AG04449 (cell line): ENCODE measurements around the gene SDK1.

ENCODE experiments used
- CTCF ChIA-PET: fragments of 350-600 bp; formaldehyde crosslinking; extraction: SDS; loops from one replicate; lab custom pipeline; 2021; ENCODE audit warnings: antibody characterized with exemption; lab: Yijun Ruan, JAX
- POLR2A ChIA-PET: fragments of 400-600, 350-600 bp; formaldehyde crosslinking; extraction: SDS; loops from one replicate; lab custom pipeline; 2020; ENCODE audit warnings: antibody characterized with exemption, inconsistent platforms; lab: Yijun Ruan, JAX
- DNase-seq: peaks from one replicate; pipeline ENCODE4 v3.0.0-alpha.2; 2010; ENCODE audit warnings: low read depth, low spot score
- H3K4me3 ChIP-seq: 2 replicates; pipeline ENCODE4 v1.5.1; 2011; ENCODE audit warnings: low read depth, mild to moderate bottlenecking, control low read depth, low read length
- CTCF ChIP-seq: IDR thresholded peaks from one replicate; pipeline ENCODE4 v1.5.1; 2011; ENCODE audit warnings: mild to moderate bottlenecking, moderate library complexity, low read length, control low read depth, inconsistent platforms; ENCODE audit not compliant: insufficient read depth; ENCODE audit errors: missing control alignments

Gene SDK1

GRCh38 chr7:4163565-4164203 lies 862.6 kb downstream of the SDK1 start:
- POLR2A ChIA-PET = no interaction called here
- no peak for DNase-seq
- H3K4me3 ChIP-seq = no peak overlapping the region
- no peak for TF ChIP-seq CTCF
- CTCF ChIA-PET = no interaction called here

GRCh38 chr7:4164556-4164955 lies 863.5 kb downstream of the SDK1 start:
- no peak for DNase-seq
- ChIA-PET POLR2A (no interaction called here), CTCF (no interaction called here)
- no peak overlapping the region for H3K4me3 ChIP-seq
- no peak for TF ChIP-seq CTCF

- H3K4me3 ChIP-seq = no peak overlapping the region
- ChIA-PET POLR2A (no interaction called here), CTCF (no interaction called here)
- DNase-seq = no peak
- TF ChIP-seq CTCF = no peak
Observed at GRCh38 chr7:4166340-4166739, 865.3 kb downstream of the SDK1 start.

- no peak for DNase-seq
- CTCF ChIA-PET = interaction anchor here (0.6 kb wide), 1 partner anchor 463 kb away, joined by 3 read pairs; no protein-coding TSS in a partner anchor
- no peak overlapping the region for H3K4me3 ChIP-seq
- no peak for TF ChIP-seq CTCF
- POLR2A ChIA-PET = no interaction called here
Observed at GRCh38 chr7:4166807-4167206, 865.8 kb downstream of the SDK1 start.

GRCh38 chr7:4167385-4167910 lies 866.4 kb downstream of the SDK1 start:
- POLR2A ChIA-PET = no interaction called here
- DNase-seq = no peak
- no peak for TF ChIP-seq CTCF
- H3K4me3 ChIP-seq = no peak overlapping the region
- CTCF ChIA-PET = interaction anchor here (0.6 kb wide), 1 partner anchor 463 kb away, joined by 3 read pairs; no protein-coding TSS in a partner anchor

GRCh38 chr7:4168041-4168440 lies 867.0 kb downstream of the SDK1 start:
- CTCF ChIA-PET = no interaction called here
- POLR2A ChIA-PET = no interaction called here

More at GRCh38 chr7:4168041-4168440, 867.0 kb downstream of the SDK1 start:
- no peak for TF ChIP-seq CTCF
- no peak for DNase-seq
- no peak overlapping the region for H3K4me3 ChIP-seq
